ENCODE results near the gene TMEM14A. TPM values are rescaled to one million over a fixed set of nuclear protein-coding genes. Genes with fewer than 3 reads are reported as not detected.

The TMEM14A gene
- total and polyA plus RNA-seq, 2 of the 8 experiments (the other 6 are each of a cell fraction or from before 2014, with no cell fraction given) = 11.1 to 11.2 TPM

GRCh38 chr6:52704060-52704459 is 33.1 kb downstream of the TMEM14A start:
- Histone ChIP-seq H3K23ac (ENCODE audit: insufficient read length) (no peak overlapping the region), H3K14ac (ENCODE audit: insufficient read length) (no peak overlapping the region), H3K79me2 (ENCODE audit: control insufficient read depth in 1 of 2, insufficient read depth in 2 of 2, low read length in 2 of 2) (no peaks in the 10 kb centered on the region), H3K56ac (replicated peaks; ENCODE audit: insufficient read length, low read depth, low read length) (no peak overlapping the region), H3K4ac (replicated peaks; ENCODE audit: insufficient read length, low read depth, low read length) (no peak overlapping the region), H3K4me3 (ENCODE audit: extremely low read depth in 1 of 4, insufficient read depth in 2 of 4, low read depth in 3 of 4, low read length in 4 of 4) (no peak overlapping the region), H2BK12ac (ENCODE audit: low read depth, low read length) (no peak overlapping the region), H4K5ac (ENCODE audit: insufficient read length, low read depth, low read length) (no peak overlapping the region), H3K27me3 (replicated peaks in 1 of 4; ENCODE audit: control insufficient read depth in 3 of 4, extremely low read depth in 1 of 4, insufficient read depth in 3 of 4, low read length in 3 of 4) (no peaks in the 10 kb centered on the region), H4K91ac (replicated peaks; ENCODE audit: insufficient read length, low read length) (no peak overlapping the region), H3K4me2 (ENCODE audit: insufficient read depth in 1 of 2, low read depth in 2 of 2, low read length in 2 of 2) (no peak overlapping the region), H3K9ac (replicated peaks in 1 of 4; ENCODE audit: extremely low read depth in 1 of 4, low read depth in 3 of 4, low read length in 3 of 4) (no peak overlapping the region), H3K79me1 (ENCODE audit: low read depth, low read length) (no peaks in the 10 kb centered on the region), H3K27ac (ENCODE audit: low read depth, low read length) (no peak overlapping the region), H3K36me3 (ENCODE audit: control insufficient read depth in 2 of 4, insufficient read depth in 4 of 4, low read length in 3 of 4) (no peaks in the 10 kb centered on the region), H2BK5ac (ENCODE audit: low read depth, low read length) (no peak overlapping the region), H3K18ac (ENCODE audit: extremely low read depth, low read length) (no peak overlapping the region), H4K20me1 (replicated peaks in 1 of 2; ENCODE audit: control insufficient read depth in 1 of 2, insufficient read depth in 2 of 2, low read length in 2 of 2) (no peaks in the 10 kb centered on the region), H4K8ac (ENCODE audit: extremely low read depth, insufficient read depth, low read length) (no peak overlapping the region), H3K23me2 (ENCODE audit: low read depth, low read length) (no peaks in the 10 kb centered on the region), H2AFZ (ENCODE audit: low read length) (no peak overlapping the region), H3K4me1 (replicated peaks in 1 of 4; ENCODE audit: control insufficient read depth in 3 of 4, insufficient read depth in 4 of 4, low read length in 3 of 4) (no peaks in the 10 kb centered on the region), H2BK120ac (replicated peaks; ENCODE audit: low read depth, low read length) (no peak overlapping the region), H2BK15ac (ENCODE audit: low read length) (no peak overlapping the region), H2AK5ac (ENCODE audit: low read depth, low read length) (no peak overlapping the region), H2BK20ac (ENCODE audit: low read length) (no peak overlapping the region), H3K9me3 (ENCODE audit: insufficient read depth in 2 of 2, low read depth in 1 of 2, low read length in 1 of 2) (peaks cover 0 to 6% of the 10 kb centered on the region in 2 experiments; a peak in 2 of 4 replicates)
- FAIRE-seq (no peak), DNase-seq (ENCODE audit: low read depth in 1 of 2, low spot score in 2 of 2) (no peak)
- ChIA-PET CTCF (ENCODE audit: partially characterized antibody) (interaction anchor here (0.9 to 1.6 kb wide), 5 partner anchors 14 to 53 kb away, joined by 3 to 6 read pairs (median 3); no protein-coding TSS in a partner anchor), POLR2A (ENCODE audit: partially characterized antibody) (interaction anchor here (0.6 kb wide), 1 partner anchor 25 kb away, joined by 3 read pairs; no protein-coding TSS in a partner anchor)
- TF ChIP-seq BACH1 (IDR thresholded peaks at IDR 0.05; ENCODE audit: low read length) (no peak), SAP30 (IDR thresholded peaks at IDR 0.05; ENCODE audit: insufficient read depth, insufficient replicate concordance, low read length) (no peak), CHD2 (IDR thresholded peaks at IDR 0.05; ENCODE audit: low read length) (no peak), TBP (IDR thresholded peaks at IDR 0.05; ENCODE audit: low read depth, low read length) (no peak), RFX5 (IDR thresholded peaks at IDR 0.05; ENCODE audit: borderline replicate concordance, low read depth, low read length) (no peak), CTBP2 (IDR thresholded peaks at IDR 0.05; ENCODE audit: borderline replicate concordance, insufficient read depth, insufficient read length, low read length) (no peak), KDM4A (IDR thresholded peaks at IDR 0.05; ENCODE audit: low read depth, low read length, severe bottlenecking) (no peak)
